ENCODE results near the gene GID8.

The GID8 gene

GRCh38 chr20:62967149-62967501 is 29.2 kb downstream of the GID8 start:
- Histone ChIP-seq H2AFZ (ENCODE audit: low read depth) (no peak overlapping the region), H3K79me2 (ENCODE audit: insufficient read depth, low read depth) (no peaks in the 10 kb centered on the region), H3K36me3 (ENCODE audit: insufficient read depth) (no peaks in the 10 kb centered on the region), H3K27ac (no peak overlapping the region), H3K27me3 (ENCODE audit: insufficient read depth, low read depth) (peaks cover 96% of the 10 kb centered on the region), H4K20me1 (ENCODE audit: insufficient read depth) (no peaks in the 10 kb centered on the region), H3K9ac (no peak overlapping the region), H3K4me3 (IDR thresholded peaks at IDR 0.05; ENCODE audit: insufficient read depth, low read depth, low read length) (no peak overlapping the region), H3K4me1 (ENCODE audit: low read depth, poor library complexity, severe bottlenecking) (no peaks in the 10 kb centered on the region), H3K4me2 (no peak overlapping the region)
- no peak for TF ChIP-seq CTCF (conservative IDR thresholded peaks at IDR 0.05; ENCODE audit: low read depth, low read length)

- Histone ChIP-seq H3K36me3 (ENCODE audit: insufficient read depth) (no peaks in the 10 kb centered on the region), H3K9ac (no peak overlapping the region), H3K4me1 (ENCODE audit: low read depth, poor library complexity, severe bottlenecking) (no peaks in the 10 kb centered on the region), H3K27me3 (ENCODE audit: insufficient read depth, low read depth) (peaks cover 94% of the 10 kb centered on the region), H2AFZ (ENCODE audit: low read depth) (no peak overlapping the region), H3K4me3 (IDR thresholded peaks at IDR 0.05; ENCODE audit: insufficient read depth, low read depth, low read length) (no peak overlapping the region), H4K20me1 (ENCODE audit: insufficient read depth) (no peaks in the 10 kb centered on the region), H3K79me2 (ENCODE audit: insufficient read depth, low read depth) (no peaks in the 10 kb centered on the region), H3K27ac (no peak overlapping the region), H3K4me2 (no peak overlapping the region)
- no peak for TF ChIP-seq CTCF (conservative IDR thresholded peaks at IDR 0.05; ENCODE audit: low read depth, low read length)
Measured at GRCh38 chr20:62967628-62968351, 29.8 kb downstream of the GID8 start.

GRCh38 chr20:62968378-62969178 is 30.6 kb downstream of the GID8 start:
- H3K9ac ChIP-seq, result no peak overlapping the region
- peaks cover 94% of the 10 kb centered on the region for H3K27me3 ChIP-seq (ENCODE audit: insufficient read depth, low read depth)
- no peak overlapping the region for H3K27ac ChIP-seq
- H3K36me3 ChIP-seq (ENCODE audit: insufficient read depth), result no peaks in the 10 kb centered on the region
- no peaks in the 10 kb centered on the region for H3K79me2 ChIP-seq (ENCODE audit: insufficient read depth, low read depth)
- H3K4me1 ChIP-seq (ENCODE audit: low read depth, poor library complexity, severe bottlenecking), result no peaks in the 10 kb centered on the region
- TF ChIP-seq CTCF (conservative IDR thresholded peaks at IDR 0.05; ENCODE audit: low read depth, low read length), result no peak
- H3K4me3 ChIP-seq (IDR thresholded peaks at IDR 0.05; ENCODE audit: insufficient read depth, low read depth, low read length), result no peak overlapping the region
- H4K20me1 ChIP-seq (ENCODE audit: insufficient read depth), result no peaks in the 10 kb centered on the region
- H2AFZ ChIP-seq (ENCODE audit: low read depth), result no peak overlapping the region
- no peak overlapping the region for H3K4me2 ChIP-seq

GRCh38 chr20:62969179-62969760 is 31.3 kb downstream of the GID8 start:
- H3K9ac ChIP-seq, result no peak overlapping the region
- H3K4me3 ChIP-seq (IDR thresholded peaks at IDR 0.05; ENCODE audit: insufficient read depth, low read depth, low read length), result no peak overlapping the region
- H3K4me1 ChIP-seq (ENCODE audit: low read depth, poor library complexity, severe bottlenecking), result no peaks in the 10 kb centered on the region
- H4K20me1 ChIP-seq (ENCODE audit: insufficient read depth), result no peaks in the 10 kb centered on the region
- no peak overlapping the region for H3K4me2 ChIP-seq
- H3K27ac ChIP-seq, result no peak overlapping the region
- H3K27me3 ChIP-seq (ENCODE audit: insufficient read depth, low read depth), result peaks cover 94% of the 10 kb centered on the region
- H3K36me3 ChIP-seq (ENCODE audit: insufficient read depth), result no peaks in the 10 kb centered on the region
- H2AFZ ChIP-seq (ENCODE audit: low read depth), result no peak overlapping the region
- H3K79me2 ChIP-seq (ENCODE audit: insufficient read depth, low read depth), result no peaks in the 10 kb centered on the region
- TF ChIP-seq CTCF (conservative IDR thresholded peaks at IDR 0.05; ENCODE audit: low read depth, low read length), result no peak
